ENCODE data around the gene DNAH17. TPM values are rescaled to one million over a fixed set of nuclear protein-coding genes. Genes with fewer than 3 reads are reported as not detected.

Gene DNAH17
- total RNA-seq, 1 experiment from 2014 or later: 0.76 TPM

- H3K36me3 ChIP-seq (ENCODE audit: low read depth): no peaks in the 10 kb centered on the region
- DNase-seq: no peak
- no peaks in the 10 kb centered on the region for H4K20me1 ChIP-seq (ENCODE audit: insufficient read depth)
- H3K9me2 ChIP-seq (ENCODE audit: insufficient read depth): no peaks in the 10 kb centered on the region
- no peaks in the 10 kb centered on the region for H3K27me3 ChIP-seq (ENCODE audit: insufficient read depth, low read depth)
- intact Hi-C loops (cut with micrococcal nuclease; ENCODE audit: unreplicated experiment): no loop called here
- TF ChIP-seq EZH2 (IDR thresholded peaks at IDR 0.05; ENCODE audit: low read depth): no peak
- TF ChIP-seq, protein P1, sequence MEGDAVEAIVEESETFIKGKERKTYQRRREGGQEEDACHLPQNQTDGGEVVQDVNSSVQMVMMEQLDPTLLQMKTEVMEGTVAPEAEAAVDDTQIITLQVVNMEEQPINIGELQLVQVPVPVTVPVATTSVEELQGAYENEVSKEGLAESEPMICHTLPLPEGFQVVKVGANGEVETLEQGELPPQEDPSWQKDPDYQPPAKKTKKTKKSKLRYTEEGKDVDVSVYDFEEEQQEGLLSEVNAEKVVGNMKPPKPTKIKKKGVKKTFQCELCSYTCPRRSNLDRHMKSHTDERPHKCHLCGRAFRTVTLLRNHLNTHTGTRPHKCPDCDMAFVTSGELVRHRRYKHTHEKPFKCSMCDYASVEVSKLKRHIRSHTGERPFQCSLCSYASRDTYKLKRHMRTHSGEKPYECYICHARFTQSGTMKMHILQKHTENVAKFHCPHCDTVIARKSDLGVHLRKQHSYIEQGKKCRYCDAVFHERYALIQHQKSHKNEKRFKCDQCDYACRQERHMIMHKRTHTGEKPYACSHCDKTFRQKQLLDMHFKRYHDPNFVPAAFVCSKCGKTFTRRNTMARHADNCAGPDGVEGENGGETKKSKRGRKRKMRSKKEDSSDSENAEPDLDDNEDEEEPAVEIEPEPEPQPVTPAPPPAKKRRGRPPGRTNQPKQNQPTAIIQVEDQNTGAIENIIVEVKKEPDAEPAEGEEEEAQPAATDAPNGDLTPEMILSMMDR (conservative IDR thresholded peaks at IDR 0.05): no peak
- no peak overlapping the region for H3K27ac ChIP-seq
- no peaks in the 10 kb centered on the region; the same call in 1 of the 2 replicates for H3F3A ChIP-seq (ENCODE audit: insufficient read depth, low read depth)
- POLR2A ChIA-PET (ENCODE audit: unreplicated experiment): no interaction called here
- CTCF ChIA-PET: no interaction called here
- no peak overlapping the region for H3K4me3 ChIP-seq
- H3K79me2 ChIP-seq (ENCODE audit: low read depth): no peaks in the 10 kb centered on the region
- no peaks in the 10 kb centered on the region for H3K4me1 ChIP-seq (replicated peaks; ENCODE audit: insufficient read depth)
- BruUV-seq (replicated peaks): no TSS peak
- no peak overlapping the region for H3K4me2 ChIP-seq
- H3K9me3 ChIP-seq (ENCODE audit: insufficient read depth, low read depth): no peaks in the 10 kb centered on the region
- no peak overlapping the region for H2AFZ ChIP-seq
These were observed 34.4 kb upstream of the DNAH17 start for GRCh38 chr17:78611607-78612006.

DNA sequence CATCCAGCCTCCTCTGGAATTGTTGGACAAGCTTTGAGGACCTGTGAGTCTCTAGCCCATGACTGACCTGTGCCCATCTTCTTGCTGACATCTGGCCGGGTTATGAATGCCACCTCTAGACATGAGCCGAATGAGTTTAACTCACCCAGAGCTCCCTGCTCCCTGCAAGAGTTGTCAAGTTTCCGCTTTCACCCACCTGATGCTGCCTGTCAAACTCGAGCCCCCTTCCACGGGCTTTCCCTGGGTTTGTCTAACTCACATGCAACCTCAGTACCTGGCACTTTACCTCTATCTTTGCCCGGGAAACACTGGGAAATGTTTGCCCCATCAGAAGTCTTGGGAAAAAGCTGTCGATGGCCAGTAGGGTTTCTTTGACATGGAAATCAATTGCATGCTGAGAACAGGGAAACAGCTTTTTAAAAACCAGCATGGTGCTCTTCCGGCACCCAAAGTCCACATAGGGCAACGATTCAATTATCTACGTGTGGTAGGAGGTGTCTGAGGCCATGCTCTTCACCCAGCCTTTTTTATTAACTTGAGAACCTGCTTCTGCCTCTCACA lies 33.8 kb upstream of the DNAH17 start:
- DNase-seq: no peak
- no peaks in the 10 kb centered on the region for H4K20me1 ChIP-seq (ENCODE audit: insufficient read depth)
- no peaks in the 10 kb centered on the region for H3K9me3 ChIP-seq (ENCODE audit: insufficient read depth, low read depth)
- no peaks in the 10 kb centered on the region for H3K79me2 ChIP-seq (ENCODE audit: low read depth)
- H3K27me3 ChIP-seq (ENCODE audit: insufficient read depth, low read depth): no peaks in the 10 kb centered on the region
- intact Hi-C loops (cut with micrococcal nuclease; ENCODE audit: unreplicated experiment): no loop called here
- no peaks in the 10 kb centered on the region; the same call in 1 of the 2 replicates for H3F3A ChIP-seq (ENCODE audit: insufficient read depth, low read depth)
- BruUV-seq (replicated peaks): no TSS peak
- TF ChIP-seq, protein P1 (conservative IDR thresholded peaks at IDR 0.05): no peak
- TF ChIP-seq EZH2 (IDR thresholded peaks at IDR 0.05; ENCODE audit: low read depth): no peak
- no peaks in the 10 kb centered on the region for H3K4me1 ChIP-seq (replicated peaks; ENCODE audit: insufficient read depth)
- H2AFZ ChIP-seq: no peak overlapping the region
- ChIA-PET POLR2A (ENCODE audit: unreplicated experiment) (no interaction called here), CTCF (no interaction called here)
- no peaks in the 10 kb centered on the region for H3K9me2 ChIP-seq (ENCODE audit: insufficient read depth)
- no peak overlapping the region for H3K4me3 ChIP-seq
- no peak overlapping the region for H3K27ac ChIP-seq
- H3K4me2 ChIP-seq: no peak overlapping the region
- H3K36me3 ChIP-seq (ENCODE audit: low read depth): no peaks in the 10 kb centered on the region

- no peak overlapping the region for H3K27ac ChIP-seq
- BruUV-seq (replicated peaks): no TSS peak
- H4K20me1 ChIP-seq (ENCODE audit: insufficient read depth): no peaks in the 10 kb centered on the region
These were observed 32.0 kb upstream of the DNAH17 start for GRCh38 chr17:78609191-78609641.

More at GRCh38 chr17:78609191-78609641, 32.0 kb upstream of the DNAH17 start:
- Histone ChIP-seq H3K9me2 (ENCODE audit: insufficient read depth) (no peaks in the 10 kb centered on the region), H3K4me2 (no peak overlapping the region), H3K4me3 (no peak overlapping the region), H3K36me3 (ENCODE audit: low read depth) (no peaks in the 10 kb centered on the region), H2AFZ (no peak overlapping the region), H3K4me1 (replicated peaks; ENCODE audit: insufficient read depth) (no peaks in the 10 kb centered on the region), H3K9me3 (ENCODE audit: insufficient read depth, low read depth) (no peaks in the 10 kb centered on the region), H3K27me3 (ENCODE audit: insufficient read depth, low read depth) (no peaks in the 10 kb centered on the region), H3K79me2 (ENCODE audit: low read depth) (no peaks in the 10 kb centered on the region), H3F3A (ENCODE audit: insufficient read depth, low read depth) (no peaks in the 10 kb centered on the region; the same call in 1 of the 2 replicates)
- ChIA-PET POLR2A (ENCODE audit: unreplicated experiment) (no interaction called here), CTCF (no interaction called here)
- DNase-seq: no peak
- TF ChIP-seq, protein P1 (conservative IDR thresholded peaks at IDR 0.05): no peak
- no peak for TF ChIP-seq EZH2 (IDR thresholded peaks at IDR 0.05; ENCODE audit: low read depth)
- intact Hi-C loops (cut with micrococcal nuclease; ENCODE audit: unreplicated experiment): no loop called here
